ENCODE measurements around the gene KPNA4.

Gene KPNA4

GRCh38 chr3:160448845-160449635, 116.3 kb downstream of the KPNA4 start:
- no peak for DNase-seq

- no peak for DNase-seq
These were observed 117.8 kb downstream of the KPNA4 start for GRCh38 chr3:160447544-160447943.

GRCh38 chr3:160446522-160447056, 118.8 kb downstream of the KPNA4 start:
- DNase-seq, result no peak

- no peak for DNase-seq
These were observed 119.5 kb downstream of the KPNA4 start for GRCh38 chr3:160445854-160446253.

Data from NCI-H526 treated with DMSO at 0.1 percent for 48 hours (cell line).